Fibroblast of skin of right biceps (primary cell): ENCODE data around the gene TRIM43B.
"Not testable (repeated sequence)": the region's sequence is repeated elsewhere in the genome, so short reads cannot be mapped to it uniquely, and the experiment has no call there.

Source experiments
- DNase-seq: peaks from one replicate; pipeline ENCODE4 v3.0.0-alpha.2; 2013

TRIM43B gene

DNA sequence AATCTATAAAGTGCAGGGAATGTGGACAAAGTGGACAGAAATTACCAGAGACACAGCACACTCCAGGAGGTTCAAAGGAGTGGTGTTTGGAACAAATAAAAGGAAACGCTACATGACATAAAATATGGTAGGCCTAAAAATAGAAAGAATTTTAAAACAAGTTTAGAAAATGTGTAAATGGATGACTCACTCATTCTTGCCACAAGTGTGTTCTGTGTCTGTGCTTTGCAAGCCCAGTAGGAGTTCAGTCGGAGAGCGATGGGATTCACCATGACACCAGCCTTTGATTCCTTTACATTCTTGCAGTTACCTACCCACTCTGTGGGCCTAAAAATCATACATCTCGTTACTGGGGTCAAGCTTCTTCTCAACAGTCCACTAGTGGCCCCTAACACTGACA is 51.2 kb downstream of the TRIM43B start:
- not testable (repeated sequence) for DNase-seq

DNA sequence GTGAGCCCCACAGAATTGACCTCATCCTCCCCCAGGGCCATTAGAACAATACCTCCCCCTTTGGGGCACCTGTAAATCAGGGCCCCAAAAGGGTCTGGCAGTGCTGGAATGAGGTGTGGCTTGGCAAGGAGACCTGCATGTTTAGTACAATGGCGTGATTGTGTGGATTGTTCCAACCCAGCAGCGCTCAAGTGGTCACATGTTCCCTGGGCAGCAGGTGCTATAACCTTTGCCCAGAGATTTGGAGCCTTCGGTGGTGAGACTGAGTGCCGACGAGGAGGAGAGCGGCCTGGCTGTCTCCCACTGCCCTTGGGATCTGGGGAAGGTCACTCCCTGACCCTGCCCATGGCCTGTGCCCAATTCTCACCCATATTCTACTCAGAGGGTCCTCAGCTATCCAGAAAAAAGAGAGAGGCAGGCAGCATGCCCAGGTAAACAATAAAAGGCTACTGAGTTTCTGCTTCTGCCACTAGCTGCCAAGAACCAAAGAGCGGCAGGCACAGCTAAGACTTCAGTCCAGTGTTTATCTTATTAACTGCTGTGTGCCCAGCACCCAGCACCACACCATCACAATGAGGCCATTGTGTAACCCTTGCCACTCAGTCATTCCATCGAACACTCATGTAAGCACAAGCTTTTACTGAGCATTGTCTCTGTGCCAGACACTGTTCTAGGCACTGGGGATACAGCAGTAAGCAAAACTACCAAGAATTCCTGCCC is 54.6 kb downstream of the TRIM43B start:
- DNase-seq, result not testable (repeated sequence)

DNA sequence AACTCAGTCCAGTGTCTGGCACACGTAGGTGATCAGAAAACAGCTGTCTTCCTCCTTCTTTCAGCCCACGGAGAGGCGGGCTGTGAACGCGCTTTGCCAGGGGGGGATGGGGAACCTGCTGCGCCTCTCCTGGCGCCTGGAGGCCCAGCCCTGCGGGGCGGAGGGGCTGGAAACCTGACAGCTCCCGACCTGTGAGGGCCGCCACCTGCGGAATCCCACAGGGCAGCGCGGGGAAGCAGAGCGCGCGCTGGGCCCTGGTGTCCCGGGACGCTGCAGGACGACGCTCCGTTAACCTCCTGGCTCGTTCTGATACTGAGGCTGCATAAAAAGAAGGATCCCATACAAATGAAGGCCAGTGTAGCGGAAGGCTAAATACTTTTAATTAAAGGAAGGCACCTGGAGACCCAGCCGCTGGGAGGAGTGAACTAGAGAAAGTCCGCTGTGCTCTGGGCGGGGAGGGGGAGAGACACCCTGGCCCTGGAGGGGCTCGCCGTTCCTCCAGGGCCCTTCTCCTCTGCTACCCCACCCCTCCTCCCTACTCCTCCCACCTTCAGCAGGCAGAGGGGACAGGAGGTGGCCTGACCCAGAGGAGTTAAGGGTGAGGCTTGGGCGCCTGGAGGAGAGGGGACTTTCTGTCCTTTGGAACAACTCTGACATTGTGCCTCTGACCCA is 57.2 kb downstream of the TRIM43B start:
- DNase-seq, result not testable (repeated sequence)
